ENCODE measurements around the gene MAST4.

Gene MAST4

GRCh38 chr5:66882606-66883227, 286.5 kb downstream of the MAST4 start:
- no peaks in the 10 kb centered on the region for H4K20me1 ChIP-seq (ENCODE audit: insufficient read depth, low read length)
- H3K9ac ChIP-seq (ENCODE audit: low read length) = no peak overlapping the region
- H3K4me1 ChIP-seq (ENCODE audit: low read length) = no peaks in the 10 kb centered on the region
- no peak overlapping the region for H2AFZ ChIP-seq (ENCODE audit: low read length)
- H3K36me3 ChIP-seq (replicated peaks; ENCODE audit: insufficient read depth, low read length) = no peaks in the 10 kb centered on the region
- no peak overlapping the region for H3K27ac ChIP-seq (ENCODE audit: low read length)
- no peaks in the 10 kb centered on the region for H3K9me3 ChIP-seq (replicated peaks; ENCODE audit: insufficient read depth, low read length)
- no peak overlapping the region for H3K4me2 ChIP-seq (ENCODE audit: low read depth, low read length)
- DNase-seq = no peak
- no peaks in the 10 kb centered on the region for H3K79me2 ChIP-seq (ENCODE audit: low read length)
- no peak overlapping the region for H3K4me3 ChIP-seq (ENCODE audit: low read length)
- no peak for TF ChIP-seq CTCF (IDR thresholded peaks at IDR 0.05; ENCODE audit: low read length)
- TF ChIP-seq EZH2 (optimal IDR thresholded peaks at IDR 0.05; ENCODE audit: low read depth, low read length) = no peak
- TF ChIP-seq EZH2phosphoT487 (IDR thresholded peaks at IDR 0.05; ENCODE audit: low read length) = no peak
- H3F3A ChIP-seq (ENCODE audit: insufficient read depth, low read length) = no peaks in the 10 kb centered on the region
- no peaks in the 10 kb centered on the region for H3K9me2 ChIP-seq (replicated peaks; ENCODE audit: insufficient read depth, low read length)
- no peaks in the 10 kb centered on the region for H3K27me3 ChIP-seq (replicated peaks; ENCODE audit: insufficient read depth, low read length)

- no peak for DNase-seq
- Histone ChIP-seq H3K9me3 (replicated peaks; ENCODE audit: insufficient read depth, low read length) (no peaks in the 10 kb centered on the region), H2AFZ (ENCODE audit: low read length) (no peak overlapping the region), H3K9ac (ENCODE audit: low read length) (no peak overlapping the region), H3K9me2 (replicated peaks; ENCODE audit: insufficient read depth, low read length) (no peaks in the 10 kb centered on the region), H3K27me3 (replicated peaks; ENCODE audit: insufficient read depth, low read length) (no peaks in the 10 kb centered on the region), H3F3A (ENCODE audit: insufficient read depth, low read length) (no peaks in the 10 kb centered on the region), H4K20me1 (ENCODE audit: insufficient read depth, low read length) (no peaks in the 10 kb centered on the region), H3K36me3 (replicated peaks; ENCODE audit: insufficient read depth, low read length) (no peaks in the 10 kb centered on the region), H3K4me1 (ENCODE audit: low read length) (no peaks in the 10 kb centered on the region), H3K4me3 (ENCODE audit: low read length) (no peak overlapping the region), H3K4me2 (ENCODE audit: low read depth, low read length) (no peak overlapping the region), H3K27ac (ENCODE audit: low read length) (no peak overlapping the region), H3K79me2 (ENCODE audit: low read length) (no peaks in the 10 kb centered on the region)
- TF ChIP-seq EZH2 (optimal IDR thresholded peaks at IDR 0.05; ENCODE audit: low read depth, low read length) = no peak
- no peak for TF ChIP-seq CTCF (IDR thresholded peaks at IDR 0.05; ENCODE audit: low read length)
- TF ChIP-seq EZH2phosphoT487 (IDR thresholded peaks at IDR 0.05; ENCODE audit: low read length) = no peak
Measured at GRCh38 chr5:66884564-66885243, 288.5 kb downstream of the MAST4 start.

GRCh38 chr5:66886941-66887340, 290.7 kb downstream of the MAST4 start:
- Histone ChIP-seq H3K9me2 (replicated peaks; ENCODE audit: insufficient read depth, low read length) (no peaks in the 10 kb centered on the region), H3K36me3 (replicated peaks; ENCODE audit: insufficient read depth, low read length) (no peaks in the 10 kb centered on the region), H3K9me3 (replicated peaks; ENCODE audit: insufficient read depth, low read length) (no peaks in the 10 kb centered on the region), H3K27ac (ENCODE audit: low read length) (no peak overlapping the region), H3K4me3 (ENCODE audit: low read length) (no peak overlapping the region), H3K4me2 (ENCODE audit: low read depth, low read length) (no peak overlapping the region), H3K79me2 (ENCODE audit: low read length) (no peaks in the 10 kb centered on the region), H2AFZ (ENCODE audit: low read length) (no peak overlapping the region), H4K20me1 (ENCODE audit: insufficient read depth, low read length) (no peaks in the 10 kb centered on the region), H3K27me3 (replicated peaks; ENCODE audit: insufficient read depth, low read length) (no peaks in the 10 kb centered on the region), H3F3A (ENCODE audit: insufficient read depth, low read length) (no peaks in the 10 kb centered on the region), H3K4me1 (ENCODE audit: low read length) (no peaks in the 10 kb centered on the region), H3K9ac (ENCODE audit: low read length) (no peak overlapping the region)
- no peak for TF ChIP-seq CTCF (IDR thresholded peaks at IDR 0.05; ENCODE audit: low read length)
- no peak for TF ChIP-seq EZH2phosphoT487 (IDR thresholded peaks at IDR 0.05; ENCODE audit: low read length)
- no peak for TF ChIP-seq EZH2 (optimal IDR thresholded peaks at IDR 0.05; ENCODE audit: low read depth, low read length)
- DNase-seq = no peak

All from MM.1S (cell line).